Stimulated activated CD8-positive, alpha-beta memory T cell treated with anti-CD3 and anti-CD28 coated beads, Interleukin-12 subunit alpha, Interleukin-12 subunit beta, amount 100 ng/mL, for 24 hours (primary cell): ENCODE data around the gene ADO.
"Not testable (repeated sequence)": the region's sequence is repeated elsewhere in the genome, so short reads cannot be mapped to it uniquely, and the experiment has no call there.

Experiments used
- DNase-seq: peaks from one replicate; pipeline ENCODE4 v3.0.0-alpha.2; 2020; ENCODE audit errors: extremely low read depth

Gene ADO

GRCh38 chr10:62804356-62805230 is at the start of gene ADO:
TSS of gene ADO (plus strand) at chr10:62804720. CDS start at chr10:62805060, 340 bp downstream.
- peak; percentile 67 for DNase-seq

- DNase-seq, result no peak
Measured at GRCh38 chr10:62754963-62755362, 49.6 kb upstream of the ADO start.

- no peak for DNase-seq
Measured at GRCh38 chr10:62755662-62756653, 48.6 kb upstream of the ADO start.

- no peak for DNase-seq
Measured at GRCh38 chr10:62759599-62760175, 44.8 kb upstream of the ADO start.

GRCh38 chr10:62760401-62760800 is 44.1 kb upstream of the ADO start:
- DNase-seq, result no peak

GRCh38 chr10:62761115-62761514 is 43.4 kb upstream of the ADO start:
- no peak for DNase-seq

- DNase-seq, result no peak
Measured at GRCh38 chr10:62763155-62763554, 41.4 kb upstream of the ADO start.

GRCh38 chr10:62764011-62764410 is 40.5 kb upstream of the ADO start:
- DNase-seq, result no peak

GRCh38 chr10:62765726-62766125 is 38.8 kb upstream of the ADO start:
- no peak for DNase-seq

- no peak for DNase-seq
Measured at GRCh38 chr10:62766386-62766785, 38.1 kb upstream of the ADO start.

GRCh38 chr10:62769574-62770242 is 34.8 kb upstream of the ADO start:
- DNase-seq, result no peak

- no peak for DNase-seq
Measured at GRCh38 chr10:62772186-62772974, 32.1 kb upstream of the ADO start.

GRCh38 chr10:62778125-62778524 is 26.4 kb upstream of the ADO start:
- DNase-seq, result no peak

GRCh38 chr10:62779487-62780248 is 24.9 kb upstream of the ADO start:
- peak; percentile 80 for DNase-seq

GRCh38 chr10:62784537-62784936 is 20.0 kb upstream of the ADO start:
- DNase-seq, result not testable (repeated sequence)

GRCh38 chr10:62788285-62788684 is 16.2 kb upstream of the ADO start:
- DNase-seq, result not testable (repeated sequence)

GRCh38 chr10:62788861-62789467 is 15.6 kb upstream of the ADO start:
- DNase-seq, result no peak

- DNase-seq, result no peak
Measured at GRCh38 chr10:62790019-62790555, 14.4 kb upstream of the ADO start.

- no peak for DNase-seq
Measured at GRCh38 chr10:62790571-62790970, 13.9 kb upstream of the ADO start.
